GM23338 (cell line): ENCODE measurements around the gene TUBA3D.
"Not testable (repeated sequence)": the region's sequence is repeated elsewhere in the genome, so short reads cannot be mapped to it uniquely, and the experiment has no call there.

ENCODE experiments used
- CREB1 ChIP-seq: fragments of 250-450 bp; sonication (Bioruptor Pico); IDR thresholded peaks from 2 replicates; pipeline ENCODE4 v1.5.0; 2020; ENCODE audit warnings: low read depth, mild to moderate bottlenecking, moderate library complexity
- ETS1 ChIP-seq: IDR thresholded peaks from 2 replicates; pipeline ENCODE4 v1.6.1; 2016; ENCODE audit warnings: antibody characterized with exemption
- EZH2 ChIP-seq: fragments of 200-600 bp; sonication (generic); IDR thresholded peaks from one replicate; pipeline ENCODE4 v1.8.0; 2017; ENCODE audit warnings: antibody characterized with exemption, mild to moderate bottlenecking, low read depth; ENCODE audit not compliant: unreplicated experiment
- EZH2phosphoT487 ChIP-seq: fragments of 200-600 bp; sonication (generic); IDR thresholded peaks from one replicate; pipeline ENCODE4 v1.8.1; 2018; ENCODE audit warnings: antibody characterized with exemption; ENCODE audit not compliant: unreplicated experiment
- JUNB ChIP-seq: IDR thresholded peaks from one replicate; pipeline ENCODE4 v1.6.1; 2016; ENCODE audit warnings: antibody characterized with exemption; ENCODE audit not compliant: unreplicated experiment
- POLR2AphosphoS5 ChIP-seq: IDR thresholded peaks from 2 replicates; pipeline ENCODE4 v1.6.1; 2016; ENCODE audit warnings: antibody characterized with exemption, low read depth
- REST ChIP-seq: IDR thresholded peaks from one replicate; pipeline ENCODE4 v1.6.1; 2018; ENCODE audit warnings: antibody characterized with exemption; ENCODE audit not compliant: unreplicated experiment
- STAT1 ChIP-seq: IDR thresholded peaks from one replicate; pipeline ENCODE4 v1.6.1; 2016; ENCODE audit warnings: antibody characterized with exemption; ENCODE audit not compliant: unreplicated experiment
- ZNF114 ChIP-seq: fragments of 250-450 bp; sonication (Bioruptor Pico); IDR thresholded peaks from 2 replicates; pipeline ENCODE4 v1.5.0; 2020; ENCODE audit warnings: mild to moderate bottlenecking, moderate library complexity
- TF ChIP-seq, protein P1 (sequence below), 2 experiments: fragments of 200-600 bp in 1 of 2; sonication (generic) in 1 of 2; conservative IDR thresholded peaks; 2 replicates each; pipeline versions ENCODE4 v1.5.1 to v1.6.1; 2016 to 2017; ENCODE audit warnings: antibody characterized with exemption in 2 of 2, low read depth in 2 of 2, mild to moderate bottlenecking in 2 of 2, moderate library complexity in 1 of 2
- TF ChIP-seq, protein P2 (sequence below): fragments of 250-450 bp; sonication (Bioruptor Pico); IDR thresholded peaks from 2 replicates; pipeline ENCODE4 v1.5.0; 2020; ENCODE audit warnings: mild to moderate bottlenecking, moderate library complexity

DNA sequence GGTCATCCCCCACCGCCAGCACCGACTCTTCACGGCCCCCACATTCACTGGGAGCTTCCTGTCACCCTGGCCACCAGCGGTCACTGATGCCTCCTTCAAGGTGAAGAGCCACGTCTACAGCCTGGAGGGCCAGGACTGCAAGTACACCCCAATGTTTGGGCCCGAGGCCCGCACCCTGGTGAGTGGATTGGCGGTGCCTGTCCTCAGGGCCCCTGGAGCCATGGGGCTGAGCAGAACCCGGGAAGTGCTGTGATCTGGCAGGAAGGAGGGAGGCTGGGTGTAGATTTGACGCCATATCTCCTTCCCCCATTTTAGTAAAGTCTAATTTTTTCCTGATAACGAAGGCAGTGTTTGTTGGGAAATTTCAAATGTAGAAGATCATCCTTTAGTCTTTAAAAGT, 42.6 kb downstream of the TUBA3D start:
- TF ChIP-seq, protein P1, sequence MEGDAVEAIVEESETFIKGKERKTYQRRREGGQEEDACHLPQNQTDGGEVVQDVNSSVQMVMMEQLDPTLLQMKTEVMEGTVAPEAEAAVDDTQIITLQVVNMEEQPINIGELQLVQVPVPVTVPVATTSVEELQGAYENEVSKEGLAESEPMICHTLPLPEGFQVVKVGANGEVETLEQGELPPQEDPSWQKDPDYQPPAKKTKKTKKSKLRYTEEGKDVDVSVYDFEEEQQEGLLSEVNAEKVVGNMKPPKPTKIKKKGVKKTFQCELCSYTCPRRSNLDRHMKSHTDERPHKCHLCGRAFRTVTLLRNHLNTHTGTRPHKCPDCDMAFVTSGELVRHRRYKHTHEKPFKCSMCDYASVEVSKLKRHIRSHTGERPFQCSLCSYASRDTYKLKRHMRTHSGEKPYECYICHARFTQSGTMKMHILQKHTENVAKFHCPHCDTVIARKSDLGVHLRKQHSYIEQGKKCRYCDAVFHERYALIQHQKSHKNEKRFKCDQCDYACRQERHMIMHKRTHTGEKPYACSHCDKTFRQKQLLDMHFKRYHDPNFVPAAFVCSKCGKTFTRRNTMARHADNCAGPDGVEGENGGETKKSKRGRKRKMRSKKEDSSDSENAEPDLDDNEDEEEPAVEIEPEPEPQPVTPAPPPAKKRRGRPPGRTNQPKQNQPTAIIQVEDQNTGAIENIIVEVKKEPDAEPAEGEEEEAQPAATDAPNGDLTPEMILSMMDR (conservative IDR thresholded peaks at IDR 0.05; ENCODE audit: low read depth in 2 of 2), result not testable (repeated sequence)
- not testable (repeated sequence) for TF ChIP-seq EZH2; REST; POLR2AphosphoS5; EZH2phosphoT487; STAT1; ZNF114; ETS1; CREB1 (CRISPR knock-in tag); JUNB
- TF ChIP-seq, protein P2, sequence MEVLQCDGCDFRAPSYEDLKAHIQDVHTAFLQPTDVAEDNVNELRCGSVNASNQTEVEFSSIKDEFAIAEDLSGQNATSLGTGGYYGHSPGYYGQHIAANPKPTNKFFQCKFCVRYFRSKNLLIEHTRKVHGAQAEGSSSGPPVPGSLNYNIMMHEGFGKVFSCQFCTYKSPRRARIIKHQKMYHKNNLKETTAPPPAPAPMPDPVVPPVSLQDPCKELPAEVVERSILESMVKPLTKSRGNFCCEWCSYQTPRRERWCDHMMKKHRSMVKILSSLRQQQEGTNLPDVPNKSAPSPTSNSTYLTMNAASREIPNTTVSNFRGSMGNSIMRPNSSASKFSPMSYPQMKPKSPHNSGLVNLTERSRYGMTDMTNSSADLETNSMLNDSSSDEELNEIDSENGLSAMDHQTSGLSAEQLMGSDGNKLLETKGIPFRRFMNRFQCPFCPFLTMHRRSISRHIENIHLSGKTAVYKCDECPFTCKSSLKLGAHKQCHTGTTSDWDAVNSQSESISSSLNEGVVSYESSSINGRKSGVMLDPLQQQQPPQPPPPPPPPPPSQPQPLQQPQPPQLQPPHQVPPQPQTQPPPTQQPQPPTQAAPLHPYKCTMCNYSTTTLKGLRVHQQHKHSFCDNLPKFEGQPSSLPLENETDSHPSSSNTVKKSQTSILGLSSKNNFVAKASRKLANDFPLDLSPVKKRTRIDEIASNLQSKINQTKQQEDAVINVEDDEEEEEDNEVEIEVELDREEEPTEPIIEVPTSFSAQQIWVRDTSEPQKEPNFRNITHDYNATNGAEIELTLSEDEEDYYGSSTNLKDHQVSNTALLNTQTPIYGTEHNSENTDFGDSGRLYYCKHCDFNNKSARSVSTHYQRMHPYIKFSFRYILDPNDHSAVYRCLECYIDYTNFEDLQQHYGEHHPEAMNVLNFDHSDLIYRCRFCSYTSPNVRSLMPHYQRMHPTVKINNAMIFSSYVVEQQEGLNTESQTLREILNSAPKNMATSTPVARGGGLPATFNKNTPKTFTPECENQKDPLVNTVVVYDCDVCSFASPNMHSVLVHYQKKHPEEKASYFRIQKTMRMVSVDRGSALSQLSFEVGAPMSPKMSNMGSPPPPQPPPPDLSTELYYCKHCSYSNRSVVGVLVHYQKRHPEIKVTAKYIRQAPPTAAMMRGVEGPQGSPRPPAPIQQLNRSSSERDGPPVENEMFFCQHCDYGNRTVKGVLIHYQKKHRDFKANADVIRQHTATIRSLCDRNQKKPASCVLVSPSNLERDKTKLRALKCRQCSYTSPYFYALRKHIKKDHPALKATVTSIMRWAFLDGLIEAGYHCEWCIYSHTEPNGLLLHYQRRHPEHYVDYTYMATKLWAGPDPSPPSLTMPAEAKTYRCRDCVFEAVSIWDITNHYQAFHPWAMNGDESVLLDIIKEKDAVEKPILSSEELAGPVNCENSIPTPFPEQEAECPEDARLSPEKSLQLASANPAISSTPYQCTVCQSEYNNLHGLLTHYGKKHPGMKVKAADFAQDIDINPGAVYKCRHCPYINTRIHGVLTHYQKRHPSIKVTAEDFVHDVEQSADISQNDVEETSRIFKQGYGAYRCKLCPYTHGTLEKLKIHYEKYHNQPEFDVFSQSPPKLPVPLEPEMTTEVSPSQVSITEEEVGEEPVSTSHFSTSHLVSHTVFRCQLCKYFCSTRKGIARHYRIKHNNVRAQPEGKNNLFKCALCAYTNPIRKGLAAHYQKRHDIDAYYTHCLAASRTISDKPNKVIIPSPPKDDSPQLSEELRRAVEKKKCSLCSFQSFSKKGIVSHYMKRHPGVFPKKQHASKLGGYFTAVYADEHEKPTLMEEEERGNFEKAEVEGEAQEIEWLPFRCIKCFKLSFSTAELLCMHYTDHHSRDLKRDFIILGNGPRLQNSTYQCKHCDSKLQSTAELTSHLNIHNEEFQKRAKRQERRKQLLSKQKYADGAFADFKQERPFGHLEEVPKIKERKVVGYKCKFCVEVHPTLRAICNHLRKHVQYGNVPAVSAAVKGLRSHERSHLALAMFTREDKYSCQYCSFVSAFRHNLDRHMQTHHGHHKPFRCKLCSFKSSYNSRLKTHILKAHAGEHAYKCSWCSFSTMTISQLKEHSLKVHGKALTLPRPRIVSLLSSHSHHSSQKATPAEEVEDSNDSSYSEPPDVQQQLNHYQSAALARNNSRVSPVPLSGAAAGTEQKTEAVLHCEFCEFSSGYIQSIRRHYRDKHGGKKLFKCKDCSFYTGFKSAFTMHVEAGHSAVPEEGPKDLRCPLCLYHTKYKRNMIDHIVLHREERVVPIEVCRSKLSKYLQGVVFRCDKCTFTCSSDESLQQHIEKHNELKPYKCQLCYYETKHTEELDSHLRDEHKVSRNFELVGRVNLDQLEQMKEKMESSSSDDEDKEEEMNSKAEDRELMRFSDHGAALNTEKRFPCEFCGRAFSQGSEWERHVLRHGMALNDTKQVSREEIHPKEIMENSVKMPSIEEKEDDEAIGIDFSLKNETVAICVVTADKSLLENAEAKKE (CRISPR knock-in tag), result not testable (repeated sequence)
